Lower leg skin (tissue), 4 donors: Measurements from ENCODE around the gene AHRR. TPM values are rescaled to one million over a fixed set of nuclear protein-coding genes. Genes with fewer than 3 reads are reported as not detected.
"Not testable (repeated sequence)": the region's sequence is repeated elsewhere in the genome, so short reads cannot be mapped to it uniquely, and the experiment has no call there.

Experiments used
- DNase-seq, 2 donors: peaks; one replicate each; pipeline ENCODE4 v3.0.0-alpha.2; 2019; ENCODE audit warnings: low spot score in 2 of 2
- H3K4me3 ChIP-seq: fragments of 200-600 bp; sonication (generic); 2 replicates; pipeline ENCODE4 v1.5.1; 2017; ENCODE audit warnings: mild to moderate bottlenecking, low read depth; ENCODE audit not compliant: poor library complexity, severe bottlenecking
- POLR2A ChIP-seq, 2 donors: fragments of 450-650 bp; IDR thresholded peaks; one replicate each; pipeline ENCODE4 v1.6.1; 2016 to 2017; ENCODE audit warnings: antibody characterized with exemption in 2 of 2, mild to moderate bottlenecking in 1 of 2, moderate library complexity in 1 of 2
- WGBS, 2 donors: methylation state at CpG; one replicate each; pipeline ENCODE4 v1.1.5; 2018; 5-methylcytosine and 5-hydroxymethylcytosine counted together
- intact Hi-C: fragments of 100-400 bp; cut with DNase I; formaldehyde crosslinking; loops from one replicate; pipeline ENCODE4 v1.15.0; 2023; ENCODE audit warnings: low total_unique reads
- total RNA-seq, 4 donors: library from RNA; depleted of rRNA; stranded (reverse); fragments of >200 nt; gene quantifications; one replicate each; pipeline ENCODE4 v1.1.0, GENCODE V29; 2016
- TF ChIP-seq, protein P1 (sequence below), 3 donors: fragments of 450-650 bp; IDR thresholded peaks; one replicate each; pipeline ENCODE4 v1.5.1; 2016; ENCODE audit warnings: antibody characterized with exemption in 3 of 3, mild to moderate bottlenecking in 3 of 3, moderate library complexity in 2 of 3

Gene AHRR
- total RNA-seq, 4 donors from 2014 or later = 3.6 to 19.6 (median 6.0) TPM

DNA sequence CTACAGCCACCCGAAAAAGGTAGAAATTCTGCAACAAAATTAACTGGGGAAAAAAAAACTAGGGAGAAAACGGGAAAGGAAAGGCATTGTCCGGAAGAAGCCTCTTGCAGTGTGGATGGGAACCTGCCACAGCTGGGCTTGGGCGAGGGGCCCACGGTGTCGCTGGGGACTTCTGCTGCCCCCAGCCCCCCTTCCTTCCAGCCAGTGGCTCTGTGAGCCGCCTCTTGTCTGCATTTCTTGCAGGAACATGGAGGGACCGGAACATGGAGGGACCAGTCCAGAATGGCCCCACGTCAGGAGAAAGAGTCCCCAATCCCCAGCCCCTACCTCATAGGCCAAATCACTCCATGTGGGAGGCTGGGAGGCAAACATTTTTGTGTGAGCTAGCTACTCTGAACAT lies 84.5 kb downstream of the AHRR start:
- peak in 1 of 2 donors; percentile 82 for DNase-seq
- H3K4me3 ChIP-seq = no peak overlapping the region
- no peak for TF ChIP-seq POLR2A (IDR thresholded peaks at IDR 0.05)
- intact Hi-C loops = no loop called here
- WGBS, 2 donors = 92 to 93% methylated on average over 9 of the region's 9 CpGs

DNA sequence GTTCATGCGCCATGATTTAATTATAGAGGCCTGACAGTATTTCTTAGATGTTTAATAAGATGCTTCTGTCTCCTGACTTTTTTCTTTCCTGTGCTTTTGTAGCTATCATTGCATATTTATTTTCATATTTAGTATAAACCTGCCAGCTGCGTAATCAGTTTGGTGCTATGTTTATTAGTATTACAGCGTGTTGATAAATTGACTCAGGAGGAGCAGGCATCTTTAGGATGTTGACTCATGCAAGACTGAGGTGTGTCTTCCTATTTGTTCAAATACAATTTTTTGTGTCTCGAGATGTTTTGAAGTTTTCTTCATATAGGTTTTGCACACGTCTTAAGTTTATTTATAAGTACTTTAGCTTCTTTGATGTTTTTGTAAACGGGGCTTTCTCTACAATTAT lies 85.5 kb downstream of the AHRR start:
- intact Hi-C loops = no loop called here
- TF ChIP-seq, protein P1, sequence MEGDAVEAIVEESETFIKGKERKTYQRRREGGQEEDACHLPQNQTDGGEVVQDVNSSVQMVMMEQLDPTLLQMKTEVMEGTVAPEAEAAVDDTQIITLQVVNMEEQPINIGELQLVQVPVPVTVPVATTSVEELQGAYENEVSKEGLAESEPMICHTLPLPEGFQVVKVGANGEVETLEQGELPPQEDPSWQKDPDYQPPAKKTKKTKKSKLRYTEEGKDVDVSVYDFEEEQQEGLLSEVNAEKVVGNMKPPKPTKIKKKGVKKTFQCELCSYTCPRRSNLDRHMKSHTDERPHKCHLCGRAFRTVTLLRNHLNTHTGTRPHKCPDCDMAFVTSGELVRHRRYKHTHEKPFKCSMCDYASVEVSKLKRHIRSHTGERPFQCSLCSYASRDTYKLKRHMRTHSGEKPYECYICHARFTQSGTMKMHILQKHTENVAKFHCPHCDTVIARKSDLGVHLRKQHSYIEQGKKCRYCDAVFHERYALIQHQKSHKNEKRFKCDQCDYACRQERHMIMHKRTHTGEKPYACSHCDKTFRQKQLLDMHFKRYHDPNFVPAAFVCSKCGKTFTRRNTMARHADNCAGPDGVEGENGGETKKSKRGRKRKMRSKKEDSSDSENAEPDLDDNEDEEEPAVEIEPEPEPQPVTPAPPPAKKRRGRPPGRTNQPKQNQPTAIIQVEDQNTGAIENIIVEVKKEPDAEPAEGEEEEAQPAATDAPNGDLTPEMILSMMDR (IDR thresholded peaks at IDR 0.05) = no peak
- TF ChIP-seq POLR2A (IDR thresholded peaks at IDR 0.05) = no peak
- H3K4me3 ChIP-seq = no peak overlapping the region
- 70 to 71% methylated on average over 6 of the region's 6 CpGs for WGBS, 2 donors
- no peak for DNase-seq

DNA sequence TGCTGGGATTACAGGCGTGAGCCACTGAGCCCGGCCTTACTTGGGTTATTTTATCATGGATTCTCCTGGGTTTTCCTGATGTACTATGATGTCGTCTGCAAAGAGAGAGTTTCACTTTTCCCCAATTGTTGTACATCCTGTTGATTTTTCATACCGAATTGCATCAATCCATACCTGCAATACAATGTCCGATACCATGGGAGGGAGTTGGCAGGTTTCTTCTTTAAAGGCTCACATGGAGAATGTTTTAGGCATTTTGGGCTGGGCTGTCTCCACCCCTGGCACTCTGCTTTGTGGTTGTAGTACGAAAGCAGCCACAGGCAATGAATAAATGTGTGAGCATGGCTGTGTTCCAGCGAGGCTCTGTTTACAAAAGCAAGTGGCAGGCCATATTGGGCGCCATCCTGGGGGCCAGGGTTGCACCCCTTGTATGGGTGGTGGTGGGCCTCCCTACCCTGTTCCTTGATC lies 86.3 kb downstream of the AHRR start:
- WGBS, 2 donors = 56 to 59% methylated on average over 8 of the region's 8 CpGs
- DNase-seq = no peak
- no peak overlapping the region for H3K4me3 ChIP-seq

DNA sequence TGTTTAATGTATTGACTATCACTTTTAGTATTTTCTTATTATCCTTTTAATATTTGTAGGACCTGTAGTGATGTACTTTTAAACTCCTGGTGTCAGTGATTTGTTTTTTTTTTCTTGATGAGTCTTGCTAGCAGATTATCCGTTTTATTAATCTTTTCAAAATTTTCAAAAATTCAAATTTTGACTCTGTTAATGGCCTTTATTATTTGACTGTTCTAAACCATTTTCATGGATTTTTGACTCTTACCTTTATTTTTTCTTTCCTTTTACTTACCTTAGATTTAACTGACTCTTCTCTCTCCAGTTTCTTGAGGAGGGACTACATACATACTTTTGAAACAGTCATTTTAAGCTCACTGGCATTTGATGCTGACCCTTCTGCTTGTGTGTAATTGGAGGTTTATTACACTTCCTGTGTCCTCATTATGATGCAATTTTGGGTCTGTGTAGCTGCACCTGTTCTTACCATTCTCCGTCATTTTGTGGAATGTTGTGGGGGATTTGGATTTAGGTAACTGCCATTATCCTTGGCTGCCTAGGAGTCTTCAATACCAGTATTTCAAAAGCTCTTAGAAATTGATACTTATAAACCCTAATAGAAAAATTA lies 89.5 kb downstream of the AHRR start:
- no peak for DNase-seq
- no peak overlapping the region for H3K4me3 ChIP-seq
- WGBS, 2 donors = 88 to 94% methylated on average over 2 of the region's 2 CpGs
- intact Hi-C loops = no loop called here
- TF ChIP-seq, protein P1 (IDR thresholded peaks at IDR 0.05) = no peak
- TF ChIP-seq POLR2A (IDR thresholded peaks at IDR 0.05) = no peak

More for the DNA sequence above, 86.3 kb downstream of the AHRR start:
- TF ChIP-seq, protein P1 (IDR thresholded peaks at IDR 0.05) = no peak
- TF ChIP-seq POLR2A (IDR thresholded peaks at IDR 0.05) = no peak
- intact Hi-C loops = no loop called here

DNA sequence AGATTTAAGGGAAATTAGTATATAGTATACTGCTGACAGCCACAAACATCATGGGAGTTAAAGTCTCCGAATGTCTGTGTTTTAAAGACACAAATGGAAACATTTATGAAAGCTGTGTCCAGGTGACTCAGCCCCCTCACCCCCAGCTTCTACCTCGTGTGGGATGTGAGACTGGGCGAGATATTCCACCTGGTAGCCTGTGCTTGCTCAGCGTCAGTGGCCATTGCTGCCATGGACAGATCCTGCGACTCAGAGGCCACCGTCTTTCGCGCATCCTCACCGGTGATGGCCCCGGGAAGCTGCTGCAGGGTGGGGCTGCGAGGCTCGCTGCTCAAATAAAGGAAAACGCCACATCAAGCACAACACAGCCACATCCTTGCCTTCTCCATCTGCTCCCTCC lies 90.2 kb downstream of the AHRR start:
- TF ChIP-seq POLR2A (IDR thresholded peaks at IDR 0.05) = no peak
- TF ChIP-seq, protein P1 (IDR thresholded peaks at IDR 0.05) = no peak
- intact Hi-C loops = no loop called here
- no peak overlapping the region for H3K4me3 ChIP-seq
- DNase-seq = no peak
- WGBS, 2 donors = 91 to 93% methylated on average over 13 of the region's 13 CpGs

DNA sequence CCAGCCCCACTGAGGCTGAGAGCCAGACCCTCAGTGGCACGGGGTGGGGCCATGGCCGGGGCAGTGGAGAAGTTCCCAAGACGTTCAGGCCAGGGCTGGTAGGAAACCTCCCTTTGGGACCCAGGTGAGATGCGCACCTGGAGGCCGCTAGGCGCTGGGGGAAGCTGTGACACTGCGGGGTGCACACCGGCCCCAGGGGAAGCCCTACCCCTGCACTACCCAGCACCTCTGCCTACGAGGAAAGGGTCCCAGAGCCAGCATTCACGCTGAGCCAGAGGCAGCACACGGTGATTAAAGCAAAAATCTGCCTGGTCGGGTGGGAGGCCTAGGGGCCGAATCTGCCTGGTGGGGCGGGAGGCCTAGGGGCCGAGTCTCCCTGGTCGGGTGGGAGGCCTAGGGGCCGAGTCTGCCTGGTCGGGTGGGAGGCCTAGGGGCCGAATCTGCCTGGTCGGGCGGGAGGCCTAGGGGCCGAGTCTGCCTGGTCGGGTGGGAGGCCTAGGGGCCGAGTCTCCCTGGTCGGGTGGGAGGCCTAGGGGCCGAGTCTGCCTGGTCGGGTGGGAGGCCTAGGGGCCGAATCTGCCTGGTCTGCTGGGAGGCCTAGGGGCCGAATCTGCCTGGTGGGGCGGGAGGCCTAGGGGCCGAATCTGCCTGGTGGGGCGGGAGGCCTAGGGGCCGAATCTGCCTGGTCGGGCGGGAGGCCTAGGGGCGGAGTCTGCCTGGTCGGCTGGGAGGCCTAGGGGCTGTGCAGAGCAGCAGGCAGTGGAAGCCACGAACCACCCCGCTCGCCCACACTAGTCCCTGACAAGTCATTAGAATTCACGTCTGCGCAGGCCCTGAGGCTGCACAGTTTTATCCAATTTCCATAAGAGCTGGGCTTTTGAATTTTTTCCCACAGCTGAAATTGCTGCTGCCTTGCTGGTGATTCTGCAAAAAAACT lies 93.7 kb downstream of the AHRR start:
- 47 to 70% methylated on average over 30 to 34 of the region's 42 CpGs for WGBS, 2 donors
- peak in 1 of 2 donors; percentile 83 for DNase-seq
- intact Hi-C loops, H3K4me3 ChIP-seq: not testable (repeated sequence)
